MV-4-11 (cell line): Measurements from ENCODE around the gene UPF1.
"Not testable (repeated sequence)": the region's sequence is repeated elsewhere in the genome, so short reads cannot be mapped to it uniquely, and the experiment has no call there.

Source experiments
- DNase-seq: peaks from one replicate; lab custom pipeline; 2025; lab: John Stamatoyannopoulos, UW

The UPF1 gene

DNA sequence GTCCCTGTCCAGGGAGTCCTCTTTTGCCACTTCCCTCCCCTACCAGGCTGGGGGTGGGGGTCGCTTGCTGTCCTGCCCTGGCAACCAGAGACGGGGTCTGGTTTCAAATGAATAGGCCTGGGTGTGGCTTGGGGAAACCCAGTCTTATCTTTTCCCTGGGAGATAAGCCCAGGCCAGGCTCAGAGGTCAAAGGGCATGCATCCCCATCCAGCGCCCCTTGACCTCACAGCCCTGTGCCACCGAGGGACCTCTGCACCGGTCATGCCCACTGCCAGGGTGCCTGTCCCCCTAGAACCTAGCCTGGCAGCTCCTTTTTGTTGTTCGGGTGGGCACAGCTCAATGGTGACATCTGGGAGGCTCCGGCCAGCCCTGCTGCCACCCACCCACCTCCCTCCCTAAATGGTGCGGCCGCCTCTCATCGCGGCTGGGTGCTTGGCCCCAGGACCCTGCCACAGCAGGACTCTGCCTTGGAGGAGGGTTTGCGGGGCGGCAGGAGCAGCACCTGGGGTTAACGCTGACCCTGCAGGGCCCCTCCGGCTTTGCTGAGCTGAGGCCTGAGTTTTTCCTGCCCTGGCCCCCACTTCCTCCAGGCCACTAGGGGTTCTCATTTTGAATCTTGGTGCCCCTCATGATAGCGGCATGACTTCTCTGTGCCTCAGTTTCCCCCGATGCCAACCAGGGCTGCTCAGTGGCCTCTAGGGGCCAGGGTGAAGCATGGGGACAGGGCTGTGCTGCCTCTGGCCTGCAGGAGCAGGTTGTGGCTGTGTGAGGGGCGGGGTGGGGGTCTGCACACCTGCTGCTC, 67.0 kb downstream of the UPF1 start:
- no peak for DNase-seq

DNA sequence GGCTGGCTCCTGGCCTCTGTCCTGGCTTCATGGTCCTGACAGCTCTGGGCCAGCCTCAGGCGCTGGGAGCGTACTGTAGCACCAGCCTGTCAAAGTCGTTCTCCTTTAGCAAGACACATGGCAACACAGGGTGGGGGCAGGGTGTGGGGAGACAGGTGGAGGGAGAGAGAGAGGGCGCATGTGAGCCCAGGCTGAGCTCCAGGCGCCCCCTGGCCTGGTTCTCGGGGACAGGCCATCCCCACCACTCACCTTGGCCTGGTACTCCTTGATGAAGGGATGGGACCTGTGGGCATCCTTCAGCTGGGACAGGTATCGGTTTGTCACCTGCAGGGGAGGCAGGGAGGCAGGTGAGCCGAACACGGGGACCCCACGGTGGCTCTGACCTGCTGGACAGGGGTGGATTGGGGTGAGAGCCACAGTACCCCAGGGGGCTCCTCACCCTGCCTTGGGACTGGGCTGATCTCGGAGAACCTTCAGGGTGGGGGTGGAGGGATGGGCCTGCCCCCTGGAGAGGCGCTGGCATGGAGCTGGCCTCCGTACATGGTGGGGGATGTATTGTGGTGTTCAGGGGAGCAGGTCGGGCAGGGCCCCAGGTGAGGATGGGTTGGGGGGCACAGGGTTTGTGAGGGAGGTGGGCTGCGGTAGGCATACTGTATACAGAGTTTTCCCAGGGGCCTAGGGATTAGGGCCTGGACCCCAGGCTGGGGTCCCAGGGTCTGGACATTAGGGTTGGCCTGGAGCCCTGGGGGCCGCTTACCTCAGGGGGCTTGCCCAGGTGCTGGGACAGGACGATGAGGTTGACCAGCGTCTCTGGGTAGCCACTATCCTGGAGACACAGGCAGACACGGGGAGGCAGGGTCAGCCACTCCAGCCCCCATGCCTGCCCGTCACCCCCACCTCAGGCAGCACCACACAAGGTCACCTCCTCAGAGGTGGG, 68.1 kb downstream of the UPF1 start:
- no peak for DNase-seq

DNA sequence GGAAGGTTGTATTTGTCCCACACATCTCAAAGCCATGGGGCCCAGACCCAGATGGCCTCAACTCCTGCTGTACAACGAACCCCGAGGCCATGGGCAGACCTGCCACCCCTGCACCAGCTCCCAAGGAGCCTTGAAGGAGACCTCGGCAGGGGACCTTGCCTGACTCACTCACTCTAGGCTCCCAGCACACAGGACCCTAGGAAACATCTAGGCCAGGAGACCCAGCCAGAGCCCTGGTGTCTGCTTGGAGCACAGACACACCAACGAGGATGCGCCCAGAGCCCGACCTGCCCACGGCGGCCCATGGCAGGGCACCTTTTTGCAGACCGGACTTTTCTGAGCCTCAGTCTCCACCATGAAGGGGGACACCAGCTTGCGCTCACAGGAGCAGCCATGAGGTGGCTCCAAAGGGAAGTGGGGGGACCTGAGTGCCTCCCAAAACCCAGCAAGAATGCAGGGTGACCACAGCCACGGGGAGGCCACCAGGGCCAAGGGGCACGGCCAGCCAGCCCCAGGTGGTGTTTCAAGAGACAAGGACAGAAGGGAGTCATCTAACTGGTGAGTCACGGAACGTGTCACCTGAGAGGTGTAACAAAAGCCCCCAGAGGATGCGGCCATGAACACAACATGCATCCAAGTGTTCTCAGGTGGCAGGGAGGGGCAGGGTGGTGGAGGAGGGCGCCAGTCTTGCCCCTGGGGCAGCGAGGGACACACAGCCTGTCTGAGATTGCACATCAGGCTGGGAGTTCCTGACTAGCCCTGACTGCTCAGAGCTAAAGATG, 69.1 kb downstream of the UPF1 start:
- DNase-seq = no peak

DNA sequence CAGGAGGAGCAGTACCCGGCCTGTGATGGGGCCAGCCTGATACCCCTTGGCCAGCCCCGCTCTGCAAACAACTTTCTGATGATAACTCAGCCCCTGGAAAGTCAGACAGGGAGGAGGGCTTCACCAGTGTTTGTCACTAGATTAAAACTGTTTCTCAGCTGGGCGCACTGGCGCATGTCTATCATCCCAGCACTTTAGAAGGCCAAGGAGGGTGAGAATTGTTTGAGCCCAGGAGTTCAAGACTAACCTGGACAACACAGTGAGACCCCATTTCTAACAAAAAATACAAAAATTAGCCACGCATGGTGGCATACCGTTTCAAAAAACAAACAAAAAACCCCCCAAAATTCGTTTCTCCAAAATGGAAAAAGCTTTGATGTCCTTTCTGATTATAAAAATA, 69.7 kb downstream of the UPF1 start:
- DNase-seq = no peak

DNA sequence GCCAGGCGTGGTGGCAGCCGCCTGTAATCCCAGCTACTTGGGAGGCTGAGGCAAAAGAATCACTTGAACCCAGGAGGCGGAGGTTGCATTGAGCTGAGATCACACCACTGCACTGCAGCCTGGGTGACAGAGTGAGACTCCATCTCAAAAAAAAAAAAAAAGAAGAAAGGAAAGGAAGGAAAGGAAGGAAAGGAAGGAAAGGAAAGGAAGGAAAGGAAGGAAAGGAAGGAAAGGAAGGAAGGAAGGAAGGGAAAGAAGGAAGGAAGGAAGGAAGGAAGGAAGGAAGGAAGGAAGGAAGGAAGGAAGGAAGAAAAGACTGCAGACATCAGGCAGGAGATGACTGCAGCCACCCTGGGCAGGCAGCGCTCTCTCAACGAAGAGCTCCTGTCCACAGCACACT, 70.8 kb downstream of the UPF1 start:
- DNase-seq = not testable (repeated sequence)

DNA sequence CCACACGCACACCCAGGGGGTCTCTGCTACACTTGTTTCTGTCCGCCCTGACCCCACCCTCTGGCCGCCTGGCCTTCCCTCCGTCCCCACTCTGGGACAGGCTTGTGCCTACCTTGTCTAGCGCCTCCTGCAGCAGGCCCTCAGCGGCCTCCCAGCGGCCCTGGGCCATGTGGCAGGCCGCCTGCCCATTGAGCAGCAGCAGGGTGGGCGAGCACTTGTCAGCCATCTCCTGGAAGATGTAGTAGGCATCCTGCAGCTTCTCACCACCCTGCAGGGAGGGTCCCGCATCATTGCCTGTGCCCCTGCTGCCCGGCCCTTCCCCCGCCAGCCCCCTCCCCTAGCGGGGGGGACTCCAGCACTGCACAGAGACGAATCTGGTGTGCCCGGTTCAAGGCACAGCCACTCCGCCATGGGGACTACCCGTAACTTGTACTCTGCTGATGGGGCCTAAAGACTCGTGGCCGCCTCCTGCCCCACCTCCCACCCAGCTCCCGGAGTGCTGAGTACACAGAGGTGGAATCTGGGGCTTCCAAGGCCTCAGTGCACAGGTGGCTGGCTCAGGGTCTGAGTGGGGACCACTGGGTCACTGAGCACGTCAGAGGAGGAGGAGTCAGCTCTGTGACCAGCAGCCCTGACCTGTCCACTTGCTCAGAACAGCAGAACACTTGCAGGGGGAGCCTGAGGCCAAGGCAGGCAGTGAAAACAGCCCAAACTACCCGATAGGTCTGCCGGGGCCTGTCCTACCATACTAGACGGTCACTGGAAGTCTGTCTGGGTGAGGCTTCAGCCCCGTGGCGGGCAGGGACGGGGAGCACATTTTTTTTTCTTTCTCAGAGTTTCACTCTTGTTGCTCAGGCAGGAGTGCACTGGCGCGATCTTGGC, 71.6 kb downstream of the UPF1 start:
- no peak for DNase-seq

DNA sequence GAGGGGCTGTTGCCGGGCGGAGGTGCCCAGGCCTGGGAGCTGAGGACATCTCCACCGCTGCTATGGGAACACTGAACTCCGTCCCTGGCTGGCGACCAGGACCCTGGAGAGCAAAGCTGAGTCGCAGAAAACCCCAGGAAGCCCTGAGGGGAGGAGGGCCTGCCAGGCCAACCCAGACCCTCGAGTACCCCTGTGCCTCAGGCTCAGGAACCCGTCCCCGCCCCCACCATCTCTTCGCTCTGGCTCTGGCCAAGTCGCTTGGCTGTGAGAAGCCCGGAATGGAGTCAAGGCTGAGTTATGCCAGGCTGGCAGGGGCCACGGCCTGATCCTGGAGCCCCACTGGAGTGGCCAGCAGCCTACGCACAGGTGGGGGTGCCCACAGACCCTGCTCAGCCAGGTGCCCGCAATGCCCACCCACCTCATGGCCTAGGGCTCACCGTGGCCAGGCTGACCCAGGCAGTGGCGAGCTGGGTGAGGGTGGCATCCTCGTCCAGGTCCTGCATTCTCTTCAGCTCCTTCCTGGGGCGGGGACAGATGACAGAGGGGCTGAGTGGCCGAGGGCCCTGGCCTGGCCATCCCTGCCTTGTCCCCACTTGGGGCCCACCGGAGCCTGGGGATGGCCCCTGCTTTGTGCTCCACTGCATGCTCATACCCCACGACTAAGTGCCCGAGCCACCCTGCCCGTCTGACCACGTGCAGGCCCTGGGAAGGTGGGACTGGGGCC, 72.7 kb downstream of the UPF1 start:
- no peak for DNase-seq

DNA sequence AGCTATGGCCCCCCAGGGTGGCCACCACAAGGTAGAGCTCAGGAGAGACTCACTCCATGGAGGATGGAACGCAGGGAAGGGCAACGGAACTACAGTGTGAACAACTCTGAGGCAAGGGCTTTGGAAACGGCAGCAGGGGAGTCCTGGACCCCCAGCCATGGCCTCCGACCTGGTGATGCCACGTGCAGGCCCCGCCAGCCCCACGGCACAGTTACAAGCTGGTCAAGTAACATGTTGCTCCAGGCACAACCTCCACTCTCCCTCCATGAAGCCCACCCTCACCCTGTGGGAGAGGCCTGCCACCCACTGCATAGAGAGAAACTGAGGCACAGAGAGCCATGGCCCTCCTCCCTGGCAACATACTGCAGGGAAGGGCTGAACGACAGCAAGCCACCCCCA, 73.3 kb downstream of the UPF1 start:
- no peak for DNase-seq

DNA sequence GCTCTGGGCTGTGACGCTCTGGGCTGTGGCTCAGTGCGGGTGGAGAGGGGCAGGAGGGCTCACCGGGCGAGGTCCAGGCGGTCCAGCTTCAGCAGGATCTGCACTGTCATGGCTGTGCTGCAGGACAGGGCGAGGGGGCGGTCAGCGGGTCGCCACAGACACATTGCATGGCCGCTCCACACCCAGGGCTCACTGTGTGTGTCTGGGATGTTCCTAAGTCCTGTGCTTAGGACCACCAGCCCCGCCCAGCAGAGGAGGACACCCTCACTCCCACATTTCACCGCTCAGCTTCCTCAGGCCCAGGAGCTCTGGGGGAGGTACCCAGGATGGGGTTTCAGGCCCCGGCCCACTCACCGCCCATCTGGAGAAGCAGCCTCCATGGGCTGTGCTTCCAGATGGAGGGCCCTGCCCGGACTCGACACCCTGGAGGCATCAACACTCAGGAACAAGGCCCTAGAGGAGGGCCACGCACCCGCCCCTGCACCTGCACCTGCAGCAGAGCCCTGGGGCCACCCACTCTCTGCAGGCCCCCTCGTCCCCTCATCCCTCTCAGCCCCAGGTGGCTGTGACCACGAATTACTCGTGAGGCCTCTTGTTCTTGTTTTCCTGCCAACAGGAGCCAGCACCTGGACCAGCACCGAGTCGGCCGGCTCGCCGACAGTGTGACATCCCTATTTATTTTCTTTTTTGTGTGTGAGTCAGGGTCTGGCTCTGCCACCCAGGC, 73.9 kb downstream of the UPF1 start:
- no peak for DNase-seq

DNA sequence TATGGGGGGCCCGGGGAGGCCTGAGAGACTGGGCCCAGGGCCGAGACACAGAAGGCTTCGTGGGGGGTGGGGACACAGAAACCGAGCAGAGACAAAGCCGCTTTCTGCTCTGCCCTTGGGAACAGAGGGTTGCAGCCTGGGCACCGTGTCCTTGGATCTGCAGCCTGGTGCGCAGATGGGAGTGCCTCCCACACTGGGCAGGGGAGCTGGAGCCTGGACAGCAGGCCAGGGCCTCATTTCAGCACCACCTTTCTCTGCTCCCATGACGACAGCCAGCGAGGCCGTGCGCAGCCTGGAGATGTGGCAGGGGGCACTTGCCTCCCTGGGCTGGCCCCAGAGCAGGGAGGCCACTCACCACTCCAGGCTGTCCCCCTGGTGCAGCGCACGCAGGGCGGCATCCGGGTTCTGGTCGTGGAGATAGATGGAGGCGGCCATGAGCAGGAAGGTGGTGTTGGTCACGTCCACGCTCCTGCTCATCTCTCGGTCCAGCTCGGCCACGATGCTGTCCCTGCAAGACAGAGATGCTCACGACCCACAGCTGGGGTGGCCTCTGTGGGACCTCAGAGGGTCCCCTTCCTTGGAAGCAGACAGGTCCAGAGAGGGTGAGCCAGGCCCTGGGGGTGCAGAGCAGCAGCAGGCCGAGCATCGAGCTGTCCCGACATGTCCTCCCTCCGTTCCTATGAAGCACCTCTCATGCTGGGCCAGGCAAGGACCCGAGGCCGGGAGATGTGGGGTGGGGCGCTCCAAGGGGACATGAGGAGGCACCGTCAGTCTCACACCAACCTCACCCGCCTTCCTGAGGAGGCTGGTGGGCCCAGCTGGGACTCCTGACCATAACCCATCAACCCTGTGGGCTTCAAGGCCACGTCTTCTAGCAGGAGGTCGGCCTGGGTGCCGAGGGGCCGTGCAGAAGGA, 75.1 kb downstream of the UPF1 start:
- DNase-seq = no peak

DNA sequence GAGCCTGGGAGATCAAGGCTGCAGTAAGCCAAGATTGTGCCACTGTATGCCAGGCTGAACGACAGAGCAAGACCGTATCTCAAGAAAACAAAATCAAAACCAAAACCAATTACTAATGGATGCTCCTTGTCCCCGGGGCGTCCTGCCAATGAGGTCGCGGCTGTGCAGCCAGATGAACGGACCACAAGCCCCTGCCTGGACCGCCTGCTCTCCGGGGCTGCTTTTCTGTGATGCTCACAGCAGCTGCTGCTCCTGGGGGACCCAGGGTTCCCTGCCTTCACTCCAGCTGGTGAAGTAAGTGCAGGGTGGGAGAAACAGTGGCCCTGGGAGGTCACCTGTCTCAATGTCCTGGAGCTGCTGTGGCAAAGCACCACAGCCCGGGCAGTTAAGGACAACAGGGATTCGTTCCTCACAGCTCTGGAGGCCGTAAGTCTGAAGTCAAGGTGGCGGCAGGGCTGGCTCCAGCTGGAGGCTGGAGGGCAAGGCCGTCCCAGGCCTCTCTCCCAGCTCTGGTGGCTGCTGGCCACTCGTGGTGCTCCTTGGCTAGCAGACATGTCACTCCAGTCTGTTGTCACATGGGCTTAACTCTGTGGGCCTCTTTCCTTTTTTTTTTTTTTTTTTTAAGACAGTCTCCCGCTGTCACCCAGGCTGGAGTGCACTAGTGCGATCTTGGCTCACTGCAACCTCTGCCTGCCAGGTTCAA, 77.3 kb downstream of the UPF1 start:
- DNase-seq = no peak

DNA sequence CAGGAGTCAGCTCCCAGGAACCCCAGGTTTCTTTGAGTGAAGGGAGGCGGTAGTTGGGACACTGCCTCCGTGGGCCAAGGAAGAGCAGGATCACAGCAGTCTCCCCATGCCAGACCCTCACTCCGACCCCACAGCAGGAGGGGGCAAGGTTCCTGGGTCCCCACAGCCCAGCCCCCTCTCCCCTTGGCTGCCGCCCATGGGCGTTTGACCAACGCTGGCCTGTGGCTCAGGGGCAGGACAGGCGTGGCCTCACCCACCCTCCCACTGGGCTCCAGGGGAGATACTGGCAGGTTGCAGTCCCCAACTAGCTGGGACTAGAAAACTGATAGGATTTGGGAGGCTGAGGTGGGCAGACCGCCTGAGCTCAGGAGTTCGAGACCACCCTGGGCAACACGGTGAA, 78.3 kb downstream of the UPF1 start:
- DNase-seq = no peak

DNA sequence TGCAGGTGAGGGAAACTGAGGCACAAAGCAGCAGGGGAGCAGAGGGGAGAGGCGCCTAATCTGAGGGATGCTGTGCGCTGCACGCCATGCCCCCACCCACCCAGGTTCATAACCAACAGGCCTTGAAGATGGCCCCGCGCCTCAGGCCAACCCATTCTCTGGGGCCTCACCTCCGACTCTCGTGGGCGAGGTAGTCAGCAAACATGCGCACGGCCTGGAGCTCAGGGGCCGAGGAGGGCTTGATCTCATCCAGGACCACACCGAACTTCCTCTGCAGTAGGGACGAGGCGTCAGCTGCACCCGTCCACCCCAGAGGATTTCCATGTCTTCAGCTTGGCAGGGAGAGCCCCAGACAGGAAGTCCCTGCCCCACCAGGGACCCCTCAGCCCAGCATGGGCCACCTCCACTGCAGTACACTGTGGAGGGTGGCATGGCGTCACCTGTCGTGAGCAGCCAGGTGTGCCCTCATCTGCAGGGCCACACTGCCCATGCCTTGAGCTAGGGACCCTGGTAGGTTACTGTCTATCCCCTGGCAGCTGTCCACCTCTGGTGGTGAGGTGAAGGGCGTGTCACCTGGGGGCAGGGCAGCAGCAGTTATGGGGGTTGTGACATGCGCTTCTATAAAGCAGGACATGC, 79.2 kb downstream of the UPF1 start:
- no peak for DNase-seq

DNA sequence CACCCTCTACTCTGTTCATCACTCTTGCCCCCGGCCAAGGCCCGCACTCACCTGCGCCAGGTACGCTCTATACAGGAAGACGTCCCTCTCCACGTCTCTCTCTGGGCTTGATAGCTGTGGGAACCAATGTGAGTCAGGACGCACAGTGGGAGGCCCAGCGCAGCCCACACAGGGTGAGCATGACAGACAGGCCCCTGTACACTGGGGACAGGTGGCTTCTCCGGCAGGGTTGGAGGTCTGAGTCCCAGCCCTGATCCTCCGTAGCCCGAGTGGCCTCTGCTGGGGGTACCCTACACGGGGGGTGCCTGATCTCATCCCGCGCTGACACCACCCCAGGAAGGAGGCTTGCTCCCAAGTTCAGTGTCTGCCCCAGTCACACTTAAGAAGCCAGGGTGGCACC, 81.2 kb downstream of the UPF1 start:
- DNase-seq = no peak

DNA sequence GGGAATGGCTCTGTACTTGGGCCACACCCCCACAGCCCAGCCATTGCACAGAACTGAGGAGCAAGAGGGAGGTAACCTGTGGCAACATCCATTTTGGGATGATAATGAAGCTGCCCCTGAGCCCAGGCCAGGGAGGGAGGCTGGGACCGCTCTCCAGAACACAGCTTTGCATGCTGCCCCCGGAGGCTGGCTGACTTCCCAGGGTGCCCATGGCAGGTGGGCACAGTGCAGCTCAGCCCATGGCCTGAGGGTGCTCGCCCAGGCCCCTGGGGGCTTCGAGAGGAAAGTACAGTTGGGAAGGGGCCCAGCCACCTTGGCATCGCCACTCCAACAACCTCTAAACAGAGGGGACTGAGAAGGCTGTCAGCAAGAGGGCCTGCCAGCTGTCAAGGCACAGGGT, 81.7 kb downstream of the UPF1 start:
- DNase-seq = no peak

DNA sequence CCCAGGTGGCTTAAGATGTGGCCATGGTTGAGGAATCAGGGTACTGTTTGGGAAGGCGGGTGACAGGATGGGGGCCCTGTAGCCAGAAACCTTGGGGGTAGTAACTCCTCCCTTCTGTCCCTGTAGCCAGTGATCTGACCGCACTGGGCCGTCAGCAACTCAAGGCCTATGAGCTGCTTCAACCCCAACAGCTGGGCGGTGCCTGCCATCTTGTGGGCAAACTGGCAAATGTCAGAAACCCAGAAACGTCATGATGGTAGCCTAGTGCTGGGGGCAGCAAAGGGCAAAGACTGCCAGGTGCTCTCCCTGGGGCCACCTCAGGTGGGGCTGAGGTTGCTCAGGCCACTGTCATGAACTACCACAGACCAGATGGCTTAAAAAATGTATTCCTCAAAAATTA, 83.9 kb downstream of the UPF1 start:
- peak; percentile 66 for DNase-seq

DNA sequence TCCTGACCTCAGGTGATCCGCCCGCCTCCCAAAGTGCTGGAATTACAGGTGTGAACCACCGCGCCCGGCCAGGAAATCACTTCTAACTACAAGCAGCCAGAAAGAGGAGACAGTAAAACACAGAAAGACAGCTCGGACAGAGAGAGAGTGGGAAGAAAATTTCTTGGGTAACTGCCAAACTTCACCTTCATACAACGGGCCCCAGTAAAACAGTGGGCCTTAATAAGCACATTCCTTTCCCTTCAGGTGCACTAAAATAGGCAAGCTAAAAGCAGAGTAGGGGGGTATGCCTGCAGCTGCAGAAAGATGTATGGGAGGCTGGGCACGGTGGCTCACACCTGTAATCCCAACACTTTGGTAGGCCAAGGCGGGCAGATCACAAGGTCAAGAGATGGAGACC, 85.8 kb downstream of the UPF1 start:
- not testable (repeated sequence) for DNase-seq
